GM12878 (cell line): ENCODE results near the gene RCC1. TPM values are rescaled to one million over a fixed set of nuclear protein-coding genes. Genes with fewer than 3 reads are reported as not detected.

Experiments used
- ASH2L ChIP-seq: fragments of 300-600, 200-600 bp; sonication (generic); IDR thresholded peaks from 2 replicates; pipeline ENCODE4 v1.6.1; 2017; ENCODE audit warnings: low read depth, mild to moderate bottlenecking, borderline replicate concordance
- ATF7 ChIP-seq: fragments of 450-650 bp; IDR thresholded peaks from 2 replicates; pipeline ENCODE4 v1.6.1; 2016; ENCODE audit warnings: low read depth, mild to moderate bottlenecking
- CREM ChIP-seq: IDR thresholded peaks from 2 replicates; pipeline ENCODE4 v1.6.1; 2014; ENCODE audit warnings: antibody characterized with exemption, low read depth
- CTCF ChIP-seq, 3 experiments: IDR thresholded peaks in 2 of 3; conservative IDR thresholded peaks in 1 of 3; 2 replicates each; pipeline ENCODE4 v1.5.1; 2011; ENCODE audit warnings: low read depth in 3 of 3, low read length in 3 of 3, mild to moderate bottlenecking in 3 of 3, control low read depth in 2 of 3, moderate library complexity in 2 of 3, inconsistent platforms in 1 of 3, mixed read lengths in 1 of 3; ENCODE audit not compliant: control insufficient read depth in 2 of 3, insufficient read depth in 1 of 3; ENCODE audit errors: extremely low read depth in 1 of 3
- E2F8 ChIP-seq: fragments of 450-650 bp; IDR thresholded peaks from 2 replicates; pipeline ENCODE4 v1.6.1; 2018; ENCODE audit warnings: mild to moderate bottlenecking, low read depth, moderate library complexity; ENCODE audit not compliant: partially characterized antibody
- GATAD2B ChIP-seq: fragments of 450-650 bp; conservative IDR thresholded peaks from 2 replicates; pipeline ENCODE4 v1.6.1; 2017; ENCODE audit warnings: low read depth, mild to moderate bottlenecking, moderate library complexity
- IRF5 ChIP-seq: fragments of 450-650 bp; IDR thresholded peaks from 2 replicates; pipeline ENCODE4 v1.6.1; 2017; ENCODE audit warnings: borderline replicate concordance
- MEF2B ChIP-seq: fragments of 450-650 bp; IDR thresholded peaks from 2 replicates; pipeline ENCODE4 v1.6.1; 2018; ENCODE audit warnings: mild to moderate bottlenecking, moderate library complexity; ENCODE audit not compliant: partially characterized antibody, poor library complexity, severe bottlenecking
- NR2C2 ChIP-seq: IDR thresholded peaks from 2 replicates; pipeline ENCODE4 v1.6.1; 2011; ENCODE audit warnings: borderline replicate concordance, low read depth; ENCODE audit not compliant: control insufficient read depth, insufficient read length
- PAX5 ChIP-seq: IDR thresholded peaks from 2 replicates; pipeline ENCODE4 v1.6.1; 2011; ENCODE audit warnings: low read depth, low read length, borderline replicate concordance
- REST ChIP-seq: IDR thresholded peaks from 2 replicates; pipeline ENCODE4 v1.6.1; 2012; ENCODE audit warnings: mild to moderate bottlenecking, low read depth, low read length
- SMARCA5 ChIP-seq: fragments of 450-650 bp; IDR thresholded peaks from 2 replicates; pipeline ENCODE4 v1.6.1; 2017; ENCODE audit warnings: mild to moderate bottlenecking
- SPI1 ChIP-seq: IDR thresholded peaks from 2 replicates; pipeline ENCODE4 v1.6.1; 2011; ENCODE audit warnings: low read depth, mild to moderate bottlenecking, low read length, moderate library complexity, borderline replicate concordance; ENCODE audit not compliant: insufficient read depth
- SREBF2 ChIP-seq: IDR thresholded peaks from 2 replicates; pipeline ENCODE4 v1.6.1; 2012; ENCODE audit warnings: mild to moderate bottlenecking, low read length
- SUPT20H ChIP-seq: IDR thresholded peaks from 2 replicates; pipeline ENCODE4 v1.6.1; 2011; ENCODE audit warnings: low read depth, mild to moderate bottlenecking, low read length, moderate library complexity, borderline replicate concordance; ENCODE audit not compliant: control insufficient read depth
- TCF12 ChIP-seq: IDR thresholded peaks from 2 replicates; pipeline ENCODE4 v1.6.1; 2011; ENCODE audit warnings: low read depth, mild to moderate bottlenecking, low read length
- USF1 ChIP-seq: IDR thresholded peaks from 2 replicates; pipeline ENCODE4 v1.6.1; 2011; ENCODE audit warnings: borderline replicate concordance, low read depth, mild to moderate bottlenecking, moderate library complexity, mixed read lengths, low read length; ENCODE audit not compliant: insufficient read depth; ENCODE audit errors: extremely low read length
- polyA plus RNA-seq, 11 experiments: library from polyadenylated mRNA; depleted of rRNA in 4 of 11; unstranded in 6 of 11; stranded (reverse) in 5 of 11; fragments of >200 nt; fragmentation: Nextera tagmentation in 4 of 11; fragmentation: Illumina TruSeq in 1 of 11; extraction: Ambion mirVana in 4 of 11; extraction: Trizol in 1 of 11; gene quantifications; 1 replicate in 1 of 11; 2 replicates in 10 of 11; pipeline versions ENCODE4 v1.2.1 to v1.2.3, GENCODE V29; 2011 to 2016; ENCODE audit warnings: inconsistent platforms in 2 of 11, missing spikeins in 2 of 11, low read depth in 1 of 11
- total RNA-seq, 4 experiments: library from RNA; depleted of rRNA in 3 of 4; stranded (reverse); fragments of >200 nt in 3 of 4; fragmentation: Illumina TruSeq in 1 of 4; extraction: Trizol in 1 of 4; gene quantifications; 2 replicates each; pipeline versions ENCODE4 v1.2.1 to v1.2.3, GENCODE V29; 2013 to 2021

The RCC1 gene
- total and polyA plus RNA-seq, 10 of the 15 experiments (the other 5 are each of a cell fraction or from before 2014, with no cell fraction given): 8.3 to 99.4 (median 74.6) TPM

- no peak for TF ChIP-seq ATF7
- no peak for TF ChIP-seq USF1
- TF ChIP-seq SMARCA5: no peak
- no peak for TF ChIP-seq CTCF (IDR thresholded peaks at IDR 0.05 in 2 of 3, conservative IDR thresholded peaks at IDR 0.05 in 1 of 3; ENCODE audit: control insufficient read depth in 2 of 3, extremely low read depth in 1 of 3, insufficient read depth in 1 of 3, low read depth in 3 of 3, low read length in 3 of 3)
- TF ChIP-seq NR2C2: no peak
- TF ChIP-seq IRF5: no peak
- no peak for TF ChIP-seq SREBF2
- TF ChIP-seq E2F8: no peak
- 0 out of 2 replicates have a peak, but pooled peaks have one; percentile 37 for TF ChIP-seq GATAD2B
- TF ChIP-seq SPI1: no peak
- peak; percentile 71; the same call in 1 of the 2 replicates for TF ChIP-seq PAX5
- TF ChIP-seq SUPT20H: no peak
- no peak for TF ChIP-seq MEF2B
- no peak for TF ChIP-seq REST
- no peak for TF ChIP-seq ASH2L
- TF ChIP-seq CREM: peak; percentile 47; the same call in 1 of the 2 replicates
- TF ChIP-seq TCF12: peak; percentile 85
Measured at GRCh38 chr1:28552758-28553663, 47.2 kb downstream of the RCC1 start, which contains the start of gene TRNAU1AP (continued).
